Heart right ventricle (tissue), 16 donors: ENCODE results near the gene PTBP3. TPM values are rescaled to one million over a fixed set of nuclear protein-coding genes. Genes with fewer than 3 reads are reported as not detected.

Experiments used
- ATAC-seq, 8 donors: fragments of 200-7000 bp; cut with Tn5 transposase; one replicate each; pipeline ENCODE4 v1.9.1; 2020; ENCODE audit warnings: mild to moderate bottlenecking in 8 of 8, moderate library complexity in 8 of 8, moderate number of reproducible peaks in 1 of 8
- DNase-seq, 2 donors: peaks; one replicate each; pipeline ENCODE4 v3.0.0-alpha.2; 2020
- H3K27ac ChIP-seq, 10 donors: fragments of 200-600 bp; sonication (generic) in 2 of 10; one replicate each; pipeline versions ENCODE4 v1.5.0 to v1.8.0; 2020 to 2022; ENCODE audit warnings: mild to moderate bottlenecking in 3 of 10
- H3K27me3 ChIP-seq, 7 donors: fragments of 200-600 bp; one replicate each; pipeline ENCODE4 v1.8.0; 2021 to 2022; ENCODE audit warnings: mild to moderate bottlenecking in 2 of 7
- H3K36me3 ChIP-seq, 9 donors: fragments of 200-600 bp; sonication (generic) in 1 of 9; one replicate each; pipeline versions ENCODE4 v1.5.0 to v1.8.0; 2020 to 2022; ENCODE audit warnings: mild to moderate bottlenecking in 2 of 9
- H3K4me1 ChIP-seq, 9 donors: fragments of 200-600 bp; sonication (generic) in 1 of 9; one replicate each; pipeline versions ENCODE4 v1.5.0 to v1.8.0; 2020 to 2022; ENCODE audit warnings: mild to moderate bottlenecking in 4 of 9
- H3K4me3 ChIP-seq, 10 donors: fragments of 200-600 bp; sonication (generic) in 2 of 10; one replicate each; pipeline versions ENCODE4 v1.5.0 to v1.8.0; 2020 to 2022; ENCODE audit warnings: mild to moderate bottlenecking in 7 of 10, moderate library complexity in 2 of 10
- H3K9me3 ChIP-seq, 11 donors: fragments of 200-600 bp in 10 of 11; sonication (generic) in 2 of 11; one replicate each; pipeline versions ENCODE4 v1.5.0 to v1.8.0; 2013 to 2022; ENCODE audit warnings: mild to moderate bottlenecking in 2 of 11, control low read depth in 1 of 11, moderate library complexity in 1 of 11
- WGBS, 2 donors: extraction: QIAGEN DNeasy Blood & Tissue Kit; methylation state at CpG; one replicate each; pipeline ENCODE4 v1.1.7; 2013; ENCODE audit warnings: inconsistent platforms in 1 of 2; 5-methylcytosine and 5-hydroxymethylcytosine counted together
- intact Hi-C, 10 donors: fragments of 100-400 bp; cut with DNase I; formaldehyde crosslinking; loops; one replicate each; pipeline versions ENCODE4 v1.11.1 to v1.14.2; 2022
- polyA plus RNA-seq, 2 donors: library from polyadenylated mRNA; stranded (reverse); fragments of 200-250 nt; gene quantifications; one replicate each; pipeline ENCODE4 v1.2.3, GENCODE V29; 2013
- total RNA-seq, 10 donors: library from RNA; stranded (reverse); fragmentation: NEBNext Ultra II Directional in 3 of 10; extraction: Animal tissue kit (Norgen Biotek cat#: 25700) in 3 of 10; gene quantifications; one replicate each; pipeline versions ENCODE4 v1.2.1 to v1.2.4, GENCODE V29; 2021 to 2023
- TF ChIP-seq, protein P1 (sequence below), 9 donors: fragments of 200-600 bp; sonication (generic) in 2 of 9; IDR thresholded peaks; one replicate each; pipeline versions ENCODE4 v1.5.0 to v1.8.0; 2021 to 2022; ENCODE audit warnings: antibody characterized with exemption in 9 of 9, mild to moderate bottlenecking in 5 of 9, moderate library complexity in 1 of 9
- donor health status: Arrhythmogenic right ventricular cardiomyopathy.
- donor health status: ischemic (EF 13 %, LVEDD 7.1; RV severe dilation, severe dysfunction).
- donor health status: healthy with polysubstance abuse.
- donor health status: DM: no; HTN: yes; CAD: no.
- donor health status: DM: no; HTN: no; CAD: no.
- donor health status: ischemic (EF 25% LVEDD 6.9; RV normal size, moderate dysfunction).
- donor health status: ischemic (EF 25% LVEDD 5.7; RV mildly dilated, moderate dysfunction).
- donor health status: healthy.
- donor health status: DM: yes; HTN: yes; CAD: no.
- donor health status: Ischemic cardiomyopathy.
- donor health status: ischemic (EF 35%, LVEDD 5.7; RV mildly dilated, moderate dysfunction).
- donor health status: nonischemic (EF 11% LVEDD 7.7; RV severe dilation, severe dysfunction).
- donor health status: DM: yes; HTN: yes; CAD: no.
- donor health status: PGD.
- donor health status: ischemic (EF 29% LVEDD 5.4; RV normal size, mild dysfunction).
- donor health status: nonischemic (EF 23%, LVEDD 6.1; RV moderate dilation, normal function).

The PTBP3 gene
- total and polyA plus RNA-seq, 12 donors = 3.7 to 35.5 (median 15.7) TPM

DNA sequence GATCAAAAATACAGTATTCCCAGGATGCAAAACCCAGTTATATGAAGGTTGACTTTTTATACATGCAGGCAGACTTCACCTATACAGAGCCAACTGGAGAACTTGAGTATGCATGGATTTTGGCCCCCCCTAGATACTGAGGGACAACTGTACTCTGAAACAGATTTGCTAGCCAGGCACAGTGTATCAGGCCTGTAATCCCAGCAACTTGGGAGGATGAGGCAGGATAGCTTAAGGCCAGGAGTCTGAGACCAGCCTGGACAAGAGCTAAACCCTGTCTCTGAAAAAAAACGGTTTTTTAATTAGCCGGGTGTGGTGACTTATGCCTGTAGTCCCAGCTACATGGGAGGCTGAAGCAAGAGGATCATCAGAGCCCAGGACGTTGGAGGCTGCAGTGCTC is 21.9 kb downstream of the PTBP3 start:
- H3K27me3 ChIP-seq = no peaks in the 10 kb centered on the region
- TF ChIP-seq, protein P1, sequence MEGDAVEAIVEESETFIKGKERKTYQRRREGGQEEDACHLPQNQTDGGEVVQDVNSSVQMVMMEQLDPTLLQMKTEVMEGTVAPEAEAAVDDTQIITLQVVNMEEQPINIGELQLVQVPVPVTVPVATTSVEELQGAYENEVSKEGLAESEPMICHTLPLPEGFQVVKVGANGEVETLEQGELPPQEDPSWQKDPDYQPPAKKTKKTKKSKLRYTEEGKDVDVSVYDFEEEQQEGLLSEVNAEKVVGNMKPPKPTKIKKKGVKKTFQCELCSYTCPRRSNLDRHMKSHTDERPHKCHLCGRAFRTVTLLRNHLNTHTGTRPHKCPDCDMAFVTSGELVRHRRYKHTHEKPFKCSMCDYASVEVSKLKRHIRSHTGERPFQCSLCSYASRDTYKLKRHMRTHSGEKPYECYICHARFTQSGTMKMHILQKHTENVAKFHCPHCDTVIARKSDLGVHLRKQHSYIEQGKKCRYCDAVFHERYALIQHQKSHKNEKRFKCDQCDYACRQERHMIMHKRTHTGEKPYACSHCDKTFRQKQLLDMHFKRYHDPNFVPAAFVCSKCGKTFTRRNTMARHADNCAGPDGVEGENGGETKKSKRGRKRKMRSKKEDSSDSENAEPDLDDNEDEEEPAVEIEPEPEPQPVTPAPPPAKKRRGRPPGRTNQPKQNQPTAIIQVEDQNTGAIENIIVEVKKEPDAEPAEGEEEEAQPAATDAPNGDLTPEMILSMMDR (IDR thresholded peaks at IDR 0.05) = no peak

DNA sequence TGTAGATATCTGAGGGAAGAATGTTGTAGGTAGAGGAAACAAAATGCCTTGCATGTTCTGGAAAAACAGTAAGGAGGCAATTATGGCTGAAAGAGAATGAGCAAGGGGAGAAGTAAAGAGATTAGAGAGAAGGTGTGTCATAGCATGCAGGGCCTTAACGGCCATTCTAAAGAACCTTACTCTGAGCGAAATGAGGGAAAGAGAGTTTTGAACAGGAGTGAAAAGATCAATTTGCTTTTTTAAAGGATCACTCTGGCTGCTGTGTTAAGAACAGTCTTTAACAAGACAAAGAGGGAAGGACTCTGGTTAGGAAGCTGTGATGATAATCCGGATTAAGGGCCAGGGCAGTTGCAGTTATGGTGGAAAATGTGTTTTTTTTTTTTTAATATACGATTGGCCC is 22.6 kb downstream of the PTBP3 start:
- TF ChIP-seq, protein P1 (IDR thresholded peaks at IDR 0.05) = no peak
- DNase-seq (no peak), ATAC-seq (no peak)
- intact Hi-C loops = loop anchor here in 1 of 10 donors (10.0 kb wide), 1 partner anchor 46 kb away; no protein-coding TSS in a partner anchor
- H3K9me3 ChIP-seq = no peaks in the 10 kb centered on the region
- peaks cover 0 to 3% (median 0%) of the 10 kb centered on the region in 9 donors for H3K36me3 ChIP-seq
- H3K4me3 ChIP-seq = no peak overlapping the region
- WGBS, 2 donors = 84 to 86% methylated on average over 4 of the region's 4 CpGs
- no peaks in the 10 kb centered on the region for H3K27me3 ChIP-seq
- H3K4me1 ChIP-seq = peaks cover 0 to 23% (median 11%) of the 10 kb centered on the region in 9 donors
- H3K27ac ChIP-seq = no peak overlapping the region

More for the DNA sequence above, 21.9 kb downstream of the PTBP3 start:
- no peaks in the 10 kb centered on the region for H3K9me3 ChIP-seq
- 88 to 89% methylated on average over 3 of the region's 3 CpGs for WGBS, 2 donors
- peaks cover 0 to 28% (median 15%) of the 10 kb centered on the region in 9 donors for H3K4me1 ChIP-seq
- intact Hi-C loops = loop anchor here in 1 of 10 donors (10.0 kb wide), 1 partner anchor 47 kb away; no protein-coding TSS in a partner anchor
- DNase-seq (no peak), ATAC-seq (no peak)
- H3K27ac ChIP-seq = no peak overlapping the region
- H3K36me3 ChIP-seq = peaks cover 0 to 3% (median 0%) of the 10 kb centered on the region in 9 donors
- H3K4me3 ChIP-seq = no peak overlapping the region

DNA sequence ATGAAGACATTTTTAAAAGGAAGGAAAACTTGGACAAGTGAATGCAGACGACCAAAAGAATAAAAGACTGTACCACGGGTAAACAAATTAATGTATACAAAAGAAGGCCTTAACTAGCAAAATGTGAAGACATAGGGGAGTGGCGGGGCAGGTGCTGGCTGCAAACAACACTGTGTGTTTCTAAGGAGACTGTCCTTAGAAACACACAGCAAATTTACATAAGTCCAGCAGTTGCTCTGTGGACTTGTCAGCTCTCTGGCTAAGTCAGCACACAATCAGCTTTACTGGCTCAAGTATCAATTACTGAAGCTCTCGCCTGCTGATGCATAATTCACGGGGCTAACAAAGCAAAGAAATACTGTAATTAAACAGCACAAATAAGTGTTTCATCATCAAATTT is 24.8 kb downstream of the PTBP3 start:
- no peak overlapping the region for H3K27ac ChIP-seq
- H3K27me3 ChIP-seq = no peaks in the 10 kb centered on the region
- intact Hi-C loops = loop anchor here in 1 of 10 donors (10.0 kb wide), 1 partner anchor 64 kb away; no protein-coding TSS in a partner anchor
- H3K36me3 ChIP-seq = peaks cover 0 to 3% (median 0%) of the 10 kb centered on the region in 9 donors
- ATAC-seq (no peak), DNase-seq (no peak)
- no peak overlapping the region for H3K4me3 ChIP-seq
- 77% methylated on average over 5 of the region's 5 CpGs for WGBS, 2 donors
- TF ChIP-seq, protein P1 (IDR thresholded peaks at IDR 0.05) = no peak
- no peaks in the 10 kb centered on the region for H3K9me3 ChIP-seq
- H3K4me1 ChIP-seq = peaks cover 0 to 20% (median under 1%) of the 10 kb centered on the region in 9 donors

DNA sequence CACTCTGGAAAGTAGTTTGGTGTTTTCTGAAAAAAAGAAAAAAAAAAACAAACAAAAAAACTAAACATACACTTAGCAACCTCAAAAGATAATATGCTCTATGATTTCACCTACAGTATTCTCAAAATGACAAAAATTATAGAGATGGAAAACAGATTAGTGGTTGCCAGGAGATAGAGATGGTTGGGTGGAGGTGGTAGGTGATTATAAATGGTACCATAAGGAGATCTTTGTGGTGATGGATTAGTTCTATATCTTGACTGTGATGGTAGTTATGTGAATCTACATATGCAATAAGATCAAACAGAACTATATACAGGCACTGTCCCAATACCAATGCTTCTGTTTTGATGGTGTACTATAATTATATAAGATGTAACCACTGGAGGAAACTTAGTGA is 32.0 kb downstream of the PTBP3 start:
- Histone ChIP-seq H3K27me3 (no peaks in the 10 kb centered on the region), H3K9me3 (no peaks in the 10 kb centered on the region), H3K4me1 (peaks cover 0 to 22% (median 8%) of the 10 kb centered on the region in 9 donors), H3K36me3 (peaks cover 0 to 3% (median 0%) of the 10 kb centered on the region in 9 donors), H3K27ac (no peak overlapping the region), H3K4me3 (no peak overlapping the region)
- DNase-seq (no peak), ATAC-seq (no peak)
- intact Hi-C loops = loop anchor here in 1 of 10 donors (10.0 kb wide), 1 partner anchor 57 kb away; no protein-coding TSS in a partner anchor
- TF ChIP-seq, protein P1 (IDR thresholded peaks at IDR 0.05) = no peak
